Measurements from ENCODE around the gene ACSL1. TPM values are rescaled to one million over a fixed set of nuclear protein-coding genes. Genes with fewer than 3 reads are reported as not detected.
A peak's percentile ranks its signal among the peaks of the same experiment; 100 is the strongest.

ACSL1 gene
- total and polyA plus RNA-seq, 9 of the 15 experiments (the other 6 are each of a cell fraction or from before 2014, with no cell fraction given), result 6.7 to 24.1 (median 15.0) TPM

- TF ChIP-seq CHCHD3 (CRISPR knock-in tag; IDR thresholded peaks at IDR 0.05) (no peak), ZNF445 (CRISPR knock-in tag; IDR thresholded peaks at IDR 0.05; ENCODE audit: low read depth) (no peak), MLLT1 (IDR thresholded peaks at IDR 0.05) (no peak), ZNF778 (CRISPR knock-in tag; IDR thresholded peaks at IDR 0.05) (no peak), CBX3 (IDR thresholded peaks at IDR 0.05; ENCODE audit: borderline replicate concordance in 1 of 2, low read length in 2 of 2) (0 out of 3 replicates have a peak, but pooled peaks of 1 of the 2 experiments have one; percentile 36), SMAD1 (IDR thresholded peaks at IDR 0.05; ENCODE audit: low read depth, low read length, partially characterized antibody) (no peak), TRIM25 (IDR thresholded peaks at IDR 0.05; ENCODE audit: borderline replicate concordance) (no peak), BACH1 (tag; IDR thresholded peaks at IDR 0.05) (no peak), HMG20A (CRISPR knock-in tag; conservative IDR thresholded peaks at IDR 0.05) (no peak), ZNF75A (CRISPR knock-in tag; IDR thresholded peaks at IDR 0.05) (no peak), ZNF583 (CRISPR knock-in tag; IDR thresholded peaks at IDR 0.05) (no peak), SMAD4 (CRISPR knock-in tag; conservative IDR thresholded peaks at IDR 0.05) (no peak), RNF2 (IDR thresholded peaks at IDR 0.05) (0 out of 2 replicates have a peak, but pooled peaks have one; percentile 30), ZNF511 (CRISPR knock-in tag; IDR thresholded peaks at IDR 0.05) (0 out of 2 replicates have a peak, but pooled peaks have one; percentile 24), RBBP5 (IDR thresholded peaks at IDR 0.05; ENCODE audit: borderline replicate concordance, insufficient read depth, low read length, poor library complexity, severe bottlenecking) (peak; percentile 38), HNRNPUL1 (IDR thresholded peaks at IDR 0.05; ENCODE audit: low read length) (no peak), ZNF395 (CRISPR knock-in tag; IDR thresholded peaks at IDR 0.05) (no peak), FOXM1 (IDR thresholded peaks at IDR 0.05; ENCODE audit: low read depth) (no peak), FOXM1 (CRISPR knock-in tag; IDR thresholded peaks at IDR 0.05; ENCODE audit: low read depth) (no peak), MTA3 (IDR thresholded peaks at IDR 0.05; ENCODE audit: borderline replicate concordance) (0 out of 2 replicates have a peak, but pooled peaks have one; percentile 28), ATF1 (CRISPR knock-in tag; IDR thresholded peaks at IDR 0.05) (no peak), ATF1 (tag; IDR thresholded peaks at IDR 0.05) (peak; percentile 32; the same call in 1 of the 2 replicates)
These were observed 450 bp downstream of the ACSL1 start (continued) for GRCh38 chr4:184825141-184825895.

Measured in K562 (cell line).